IPS DF 19.7 (cell line): Measurements from ENCODE around the gene NANP.
"Not testable (repeated sequence)": the region's sequence is repeated elsewhere in the genome, so short reads cannot be mapped to it uniquely, and the experiment has no call there.

Experiments used
- DNase-seq: peaks from one replicate; pipeline ENCODE4 v3.0.0-alpha.2; 2013; ENCODE audit warnings: low read depth, low spot score

The NANP gene, protein sequence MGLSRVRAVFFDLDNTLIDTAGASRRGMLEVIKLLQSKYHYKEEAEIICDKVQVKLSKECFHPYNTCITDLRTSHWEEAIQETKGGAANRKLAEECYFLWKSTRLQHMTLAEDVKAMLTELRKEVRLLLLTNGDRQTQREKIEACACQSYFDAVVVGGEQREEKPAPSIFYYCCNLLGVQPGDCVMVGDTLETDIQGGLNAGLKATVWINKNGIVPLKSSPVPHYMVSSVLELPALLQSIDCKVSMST

DNA sequence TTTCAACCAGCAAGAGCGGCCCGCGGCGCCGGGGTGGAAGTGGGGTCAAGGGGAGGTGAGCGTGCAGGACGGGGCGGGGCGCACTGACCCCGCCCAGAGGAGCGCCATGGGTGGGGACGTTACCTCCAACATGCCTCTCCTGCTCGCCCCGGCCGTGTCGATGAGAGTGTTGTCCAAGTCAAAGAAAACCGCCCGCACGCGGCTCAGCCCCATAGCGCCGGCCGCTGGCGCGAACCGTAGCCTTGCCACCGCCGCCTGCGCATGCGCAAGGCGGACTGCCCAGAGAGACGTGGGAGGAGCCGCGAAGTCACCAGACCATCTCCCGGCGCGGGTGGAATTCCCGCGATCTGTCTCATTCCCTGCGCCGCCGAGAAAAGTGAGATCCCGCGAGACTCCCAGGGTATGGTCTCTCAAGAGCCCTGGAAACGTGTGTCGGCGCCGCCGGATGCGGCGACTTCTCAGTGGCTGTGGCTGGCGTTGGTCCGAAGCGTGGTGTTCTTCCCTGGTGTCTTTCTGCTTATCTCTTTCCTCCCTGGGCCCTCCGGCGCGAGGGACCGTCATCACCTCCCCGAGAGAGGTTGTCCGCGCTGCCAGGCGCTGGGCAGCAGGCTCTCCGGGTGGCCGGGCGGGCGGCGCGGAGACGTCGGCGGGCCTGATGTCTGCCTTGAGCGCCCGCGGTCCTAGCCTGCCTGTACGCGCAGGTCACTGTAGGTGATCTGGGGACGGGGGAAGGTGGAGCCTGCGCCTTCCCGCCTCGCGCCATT lies at the start of gene NANP:
Gene NANP (minus strand): TSS at position 279 of the 764 bp plus-strand sequence. CDS start 66 bp downstream, at position 213.
- DNase-seq: peak; percentile 83

DNA sequence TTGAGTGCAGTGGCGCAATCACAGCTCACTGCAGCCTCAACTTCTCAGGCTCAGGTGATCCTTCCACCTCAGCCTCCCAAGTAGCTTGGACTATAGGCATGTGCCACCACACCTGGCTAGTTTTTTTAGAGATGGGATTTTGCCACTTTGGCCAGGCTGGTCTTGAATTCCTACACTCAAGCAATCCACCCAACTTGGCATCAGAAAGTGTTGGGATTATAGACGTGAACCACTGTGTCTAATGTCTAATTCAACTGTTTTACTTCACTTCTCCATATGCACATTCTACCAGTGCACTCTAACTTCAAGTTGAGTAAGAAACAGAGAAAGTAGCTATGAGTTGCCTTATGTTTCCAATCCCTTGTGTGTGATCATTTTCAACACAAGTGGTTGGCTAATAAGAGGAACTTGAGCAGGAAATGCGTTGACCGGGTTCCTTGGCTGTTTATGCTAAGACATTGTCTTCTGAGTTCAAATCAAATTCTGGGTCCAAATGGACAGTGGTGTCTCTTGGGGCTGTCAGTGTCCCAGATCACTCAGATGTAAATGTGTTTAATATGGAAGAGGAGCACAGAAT lies 48.9 kb upstream of the NANP start:
- DNase-seq: no peak

DNA sequence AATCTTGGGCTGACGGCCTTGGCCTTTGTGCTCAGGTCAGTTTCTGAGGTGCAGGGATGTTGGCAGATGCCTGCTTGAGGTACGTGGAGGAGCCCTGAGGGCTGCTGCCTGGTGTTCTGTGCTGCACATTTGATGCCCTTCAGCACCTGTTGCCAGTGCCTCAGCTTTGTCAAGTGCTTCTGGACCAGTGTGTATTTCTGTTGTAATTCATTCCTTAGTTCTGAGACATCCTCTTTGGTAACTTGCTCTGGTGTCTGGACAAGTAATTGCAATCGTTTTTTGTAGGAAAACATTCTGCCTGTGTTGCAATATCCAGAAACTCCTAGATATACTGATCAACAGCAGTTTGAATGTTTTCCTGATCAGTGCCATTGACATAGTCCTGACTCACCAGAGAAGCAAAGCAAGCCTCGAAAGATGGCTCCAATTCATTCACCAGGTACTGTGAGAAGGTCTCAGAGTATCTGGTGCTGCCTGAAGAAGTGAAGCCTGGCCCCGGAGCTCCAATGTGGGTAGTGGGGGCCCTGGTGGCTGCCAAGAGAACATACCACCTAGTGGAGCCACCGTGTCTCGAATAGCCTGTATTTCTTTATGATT lies 46.1 kb upstream of the NANP start:
- peak; percentile 5 for DNase-seq

DNA sequence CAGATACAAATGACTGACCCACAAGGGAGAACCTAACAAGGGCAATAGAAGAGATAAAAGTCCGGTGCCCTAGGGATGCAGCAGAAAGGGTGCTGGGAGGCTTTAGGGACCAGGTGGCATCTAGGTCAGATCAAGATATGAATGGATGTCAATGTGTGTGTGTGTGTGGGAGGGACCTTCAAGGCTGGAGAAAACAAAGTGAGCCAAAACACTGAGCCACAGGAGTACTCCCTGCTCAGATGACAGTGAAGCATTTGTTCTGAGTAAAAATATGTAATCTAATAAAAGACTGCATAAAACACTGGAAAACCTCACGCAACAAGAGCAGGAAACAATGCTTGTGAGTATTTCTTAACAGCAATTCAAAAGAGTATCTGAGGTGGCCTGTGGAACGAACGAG lies 44.6 kb upstream of the NANP start:
- no peak for DNase-seq

DNA sequence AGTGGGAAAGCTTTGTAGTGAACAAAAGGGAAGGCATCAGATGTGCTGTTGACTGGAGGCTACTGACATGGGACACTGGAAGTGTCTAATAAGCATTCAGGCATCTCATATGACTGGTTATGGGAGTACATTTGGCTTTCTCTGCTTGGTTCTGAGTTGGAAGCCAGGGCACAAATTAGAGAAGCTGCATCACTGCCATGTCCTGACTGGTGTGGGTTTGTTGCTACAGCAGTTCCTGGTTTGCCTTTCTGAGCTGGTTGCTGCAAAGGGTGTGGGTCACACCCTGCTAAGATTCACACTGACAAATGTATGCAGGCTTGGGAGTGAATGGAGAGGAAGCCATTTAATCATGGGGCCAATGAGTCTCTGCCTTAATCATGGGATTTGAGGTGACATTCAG lies 36.2 kb upstream of the NANP start:
- DNase-seq: no peak

DNA sequence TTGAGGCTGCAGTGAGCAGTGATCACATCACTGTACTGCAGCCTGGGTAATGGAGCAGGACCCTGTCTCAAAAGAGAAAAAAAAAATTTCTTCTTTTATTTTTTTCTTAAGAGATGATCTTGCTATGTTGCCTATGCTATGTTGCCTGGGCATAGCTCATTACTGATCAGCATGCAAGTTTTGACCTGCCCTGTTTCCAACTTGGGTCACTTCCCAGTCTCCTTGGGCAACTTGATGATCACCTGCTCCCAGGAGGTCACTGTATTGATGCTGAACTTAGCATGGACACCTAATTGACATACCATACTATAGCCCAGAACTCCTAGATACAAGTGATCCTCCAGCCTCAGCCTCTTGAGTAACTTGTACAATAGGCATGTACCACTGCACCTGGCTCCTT lies 30.7 kb upstream of the NANP start:
- no peak for DNase-seq

DNA sequence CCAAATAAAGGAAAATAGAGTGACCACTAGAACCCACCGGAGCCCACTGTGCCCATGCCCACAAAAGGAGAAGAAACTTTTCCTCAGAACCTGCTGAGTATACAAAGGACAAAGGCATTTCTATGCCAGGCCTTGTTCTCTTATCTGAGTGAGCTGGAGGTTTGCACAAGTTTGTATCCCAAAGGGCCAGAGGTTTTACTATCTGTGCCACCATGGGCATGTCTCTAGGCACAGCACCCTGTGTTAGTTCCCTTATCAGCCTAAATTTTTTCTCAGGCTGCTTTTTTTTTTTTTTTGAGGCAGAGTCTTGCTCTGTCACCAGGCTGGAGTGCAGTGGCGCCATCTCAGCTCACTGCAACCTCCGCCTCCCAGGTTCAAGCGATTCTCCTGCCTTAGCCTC lies 29.1 kb upstream of the NANP start:
- DNase-seq: not testable (repeated sequence)

DNA sequence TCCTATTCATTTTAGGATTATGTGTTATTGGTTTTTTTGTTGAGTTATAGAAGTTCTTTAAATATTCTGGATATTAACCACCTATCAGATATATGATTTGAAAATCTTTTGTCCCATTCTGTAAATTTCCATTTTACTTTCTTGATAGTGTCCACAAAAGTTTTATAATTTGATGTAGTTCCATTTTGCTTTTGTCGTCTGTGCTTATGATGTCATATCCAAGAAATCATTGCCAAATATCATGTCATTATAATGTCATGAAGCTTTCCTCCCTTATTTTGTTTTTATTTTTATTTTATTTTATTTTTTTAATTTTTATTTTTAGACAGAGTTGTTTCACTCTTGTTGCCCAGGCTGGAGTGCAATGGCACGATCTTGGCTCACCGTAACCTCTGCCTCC lies 21.0 kb upstream of the NANP start:
- DNase-seq: no peak

DNA sequence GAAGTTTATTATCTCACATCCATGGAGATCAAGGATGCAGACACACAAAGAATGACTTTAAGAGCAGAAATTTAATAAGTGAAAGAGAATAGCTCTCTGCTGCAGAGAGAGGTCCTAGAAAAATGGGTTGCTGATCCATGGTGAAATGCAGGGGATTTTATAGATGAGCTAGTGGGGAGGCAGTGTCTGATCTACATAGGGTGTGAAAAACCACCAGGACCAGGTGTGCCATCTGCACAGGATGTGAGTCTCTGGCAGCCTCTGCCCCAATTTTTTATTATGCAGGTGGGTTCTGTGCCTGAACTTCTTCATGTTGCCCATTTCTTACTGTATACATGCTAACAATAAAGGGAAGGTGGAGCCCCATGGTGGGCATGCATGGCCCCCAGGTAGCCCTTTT lies 19.9 kb upstream of the NANP start:
- DNase-seq: no peak

DNA sequence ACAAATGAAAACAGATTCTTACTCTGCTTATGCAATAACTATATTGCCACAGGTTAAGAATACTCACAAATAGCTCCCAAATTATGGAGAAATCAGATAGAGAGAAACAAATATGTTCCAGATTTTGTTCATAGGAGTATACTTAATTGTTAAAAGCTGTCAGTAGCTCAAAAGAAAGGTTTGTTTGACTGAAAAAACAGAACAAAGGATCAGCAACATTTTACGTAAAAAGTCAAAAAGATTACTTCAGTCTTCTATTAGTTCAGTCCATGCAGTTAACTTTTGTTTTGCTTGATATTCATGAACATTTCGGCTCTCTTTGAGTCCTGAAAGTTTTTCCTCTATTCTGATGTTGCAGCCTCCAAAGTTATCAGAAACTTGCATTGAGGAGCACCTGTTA lies 13.4 kb upstream of the NANP start:
- DNase-seq: no peak

DNA sequence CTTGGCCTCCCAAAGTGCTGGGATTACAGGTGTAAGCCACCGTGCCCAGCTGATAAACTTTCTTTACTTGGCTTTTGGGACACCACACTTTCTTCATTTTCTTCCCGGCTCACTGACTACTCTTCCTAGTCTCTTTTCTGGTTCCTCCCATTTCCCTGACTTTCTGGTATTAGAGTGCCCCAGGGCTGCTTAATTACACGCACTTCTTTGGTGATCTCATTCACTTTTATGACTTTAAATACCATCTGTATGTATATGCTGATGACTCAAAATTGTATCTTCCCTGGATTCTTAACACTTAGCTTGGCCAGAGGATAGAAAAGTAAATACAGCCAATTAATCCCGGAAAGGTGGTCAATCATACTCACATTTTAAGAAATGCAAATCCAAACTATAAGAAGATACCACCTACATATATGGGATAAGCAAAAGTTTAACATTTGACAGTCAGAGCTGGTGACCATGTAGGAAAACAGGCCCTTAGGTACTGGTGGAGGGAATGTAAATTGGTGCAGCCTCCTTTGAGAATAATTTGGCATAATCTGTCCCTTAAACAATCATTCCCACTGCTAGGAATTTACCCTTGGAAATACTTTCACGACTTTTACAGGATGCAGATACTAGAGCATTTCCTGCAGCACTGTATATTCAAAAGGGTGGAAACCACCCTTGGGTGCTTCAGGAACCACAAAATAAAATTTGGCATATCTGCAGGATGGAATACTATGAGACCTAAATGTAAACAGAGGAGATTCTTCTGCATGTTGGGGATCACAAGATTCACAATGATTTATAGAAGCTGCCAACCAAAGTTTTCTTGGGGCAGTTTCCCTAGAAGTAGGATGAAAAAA lies 9.4 kb upstream of the NANP start:
- DNase-seq: no peak

DNA sequence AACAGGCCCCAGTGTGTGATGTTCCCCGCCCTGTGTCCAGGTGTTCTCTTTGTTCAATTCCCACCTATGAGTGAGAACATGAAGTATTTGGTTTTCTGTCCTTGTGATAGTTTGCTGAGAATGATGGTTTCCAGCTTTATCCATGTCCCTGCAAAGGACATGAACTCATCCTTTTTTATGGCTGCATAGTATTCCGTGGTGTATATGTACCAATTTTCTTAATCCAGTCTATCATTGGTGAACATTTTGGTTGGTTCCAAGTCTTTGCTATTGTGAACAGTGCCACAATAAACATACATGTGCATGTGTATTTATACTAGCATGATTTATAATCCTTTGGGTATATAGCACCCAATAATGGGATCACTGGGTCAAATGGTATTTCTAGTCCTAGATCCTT lies 6.8 kb upstream of the NANP start:
- not testable (repeated sequence) for DNase-seq

DNA sequence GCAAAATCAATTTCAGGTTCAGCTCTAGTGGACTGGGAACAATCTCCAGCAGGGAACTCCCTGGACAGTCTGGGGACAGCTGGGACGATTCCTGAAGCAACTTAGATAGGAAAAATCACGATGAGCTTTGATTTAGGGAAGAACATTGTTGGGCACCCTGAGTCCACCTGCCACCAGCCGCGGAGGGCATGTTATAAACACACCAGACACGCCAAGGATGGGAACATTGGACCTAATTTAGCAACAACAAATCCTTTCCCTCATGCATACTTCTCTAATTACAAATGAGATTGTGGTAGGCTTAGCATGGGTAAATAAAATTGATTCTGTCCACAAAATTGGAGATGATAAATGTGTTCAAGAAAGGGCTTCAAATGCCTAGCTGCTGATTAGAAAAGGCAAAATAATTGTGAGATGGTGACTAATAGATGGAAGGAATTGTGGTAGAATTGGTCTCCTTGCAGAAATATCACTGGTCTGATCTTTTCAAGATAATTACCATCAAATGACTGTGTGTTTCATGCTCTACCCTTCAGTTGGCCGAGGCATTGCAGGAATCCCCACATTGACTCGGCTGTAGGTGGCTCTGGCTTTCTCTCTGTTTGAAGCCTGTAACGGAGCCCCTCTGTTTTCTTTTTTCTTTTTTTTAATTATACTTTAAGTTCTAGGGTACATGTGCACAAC lies 6.1 kb upstream of the NANP start:
- DNase-seq: no peak

DNA sequence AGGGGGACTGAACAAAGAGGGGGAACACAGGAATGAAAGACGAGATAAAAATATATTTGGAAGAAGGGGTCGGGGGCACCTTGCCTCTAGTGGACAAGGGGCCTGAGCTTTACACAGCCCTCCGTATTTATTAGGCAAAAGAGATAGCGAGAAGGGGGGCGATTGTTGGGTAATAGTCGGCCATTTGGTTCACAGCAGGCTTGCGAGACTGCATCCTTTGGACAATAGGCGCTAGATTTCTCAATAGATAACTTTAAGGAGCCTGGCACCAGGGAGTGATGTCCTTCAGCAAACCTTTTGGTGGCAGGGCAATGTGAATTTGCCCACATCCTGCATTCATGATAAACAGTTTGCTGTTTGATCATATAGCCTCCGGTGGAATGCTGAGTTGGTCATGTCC lies 3.0 kb upstream of the NANP start:
- no peak for DNase-seq

DNA sequence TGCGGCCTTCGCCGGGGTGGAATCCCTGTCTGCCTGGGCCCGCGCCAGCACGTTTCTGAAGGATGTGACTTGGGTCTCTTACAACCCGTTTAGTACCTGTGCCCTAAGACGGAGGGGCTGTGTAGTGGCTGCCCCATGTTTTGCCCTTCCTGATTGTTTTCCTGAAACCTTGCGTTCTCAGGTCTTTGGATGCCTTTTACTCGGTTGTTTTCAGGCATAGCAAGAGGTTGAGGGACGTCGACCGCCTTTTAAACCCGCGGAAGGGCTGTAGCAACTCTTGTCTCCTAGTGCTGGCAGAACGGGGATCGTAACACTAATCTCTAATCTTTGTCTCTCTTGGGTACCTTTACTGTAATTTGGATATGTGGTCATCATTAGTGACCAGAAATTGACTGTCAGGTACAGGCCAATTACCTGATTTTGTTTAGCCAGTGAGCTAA lies 706 bp upstream of the NANP start:
- no peak for DNase-seq

DNA sequence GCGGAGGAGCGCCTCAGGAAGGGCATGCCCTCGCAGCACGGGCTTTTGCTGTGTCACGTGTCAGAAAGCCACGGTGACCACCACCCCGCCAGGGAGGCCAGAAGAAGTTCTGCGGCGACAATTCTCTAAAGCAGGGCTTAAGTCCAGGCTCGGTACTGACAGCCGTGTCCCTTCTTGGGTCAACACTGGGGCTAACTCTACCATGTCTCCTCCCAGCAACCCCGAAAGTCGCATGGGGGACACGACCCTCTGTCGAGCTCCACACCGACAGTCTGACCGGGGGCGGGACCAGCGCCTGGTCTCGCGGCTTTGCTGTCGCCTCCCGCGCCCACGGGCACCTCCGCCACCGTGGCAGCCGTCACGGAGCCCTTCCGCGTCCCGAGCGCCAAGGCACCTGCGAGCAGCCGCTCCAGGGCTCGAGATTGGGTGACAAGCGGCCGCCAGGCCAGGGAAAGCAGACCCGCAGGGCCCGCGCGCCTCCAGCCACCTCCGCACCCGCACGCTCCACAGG lies 534 bp downstream of the NANP start:
- no peak for DNase-seq

DNA sequence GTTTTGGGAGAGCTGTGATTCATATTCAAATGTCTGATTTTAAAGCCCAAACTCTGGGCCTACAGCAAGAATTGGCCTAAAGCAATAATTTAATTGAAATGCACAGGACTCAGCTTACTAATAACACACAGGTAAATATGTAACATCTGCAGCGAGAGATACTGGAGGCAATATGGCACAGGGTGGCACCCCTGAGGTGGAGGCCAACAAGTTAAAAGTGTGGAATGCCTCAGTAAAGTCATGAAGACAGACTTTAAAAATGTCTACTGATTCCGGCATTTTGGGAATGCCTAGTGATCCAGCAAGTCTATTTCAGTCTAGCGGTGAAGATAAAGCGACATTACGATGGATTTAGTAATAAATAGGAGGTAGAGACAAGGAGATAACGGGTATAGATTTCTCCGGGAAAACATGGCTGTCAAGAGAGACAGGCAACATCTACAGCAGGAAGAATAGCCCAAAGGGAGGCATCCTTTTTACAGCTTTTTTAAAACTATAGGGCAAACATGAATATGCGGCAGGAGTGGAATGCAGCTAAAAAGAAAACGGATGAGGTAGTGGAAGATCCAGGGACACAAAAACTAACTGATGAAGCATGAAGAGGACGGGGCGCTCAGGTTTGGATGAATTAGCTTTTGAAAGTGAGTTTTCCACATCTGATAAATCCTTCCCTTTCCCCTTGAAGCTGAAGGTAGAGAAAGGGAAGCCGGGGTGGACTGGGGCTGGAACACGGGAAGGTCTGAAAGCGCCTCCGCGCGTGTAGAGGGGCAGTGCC lies 1.2 kb downstream of the NANP start:
- DNase-seq: no peak

DNA sequence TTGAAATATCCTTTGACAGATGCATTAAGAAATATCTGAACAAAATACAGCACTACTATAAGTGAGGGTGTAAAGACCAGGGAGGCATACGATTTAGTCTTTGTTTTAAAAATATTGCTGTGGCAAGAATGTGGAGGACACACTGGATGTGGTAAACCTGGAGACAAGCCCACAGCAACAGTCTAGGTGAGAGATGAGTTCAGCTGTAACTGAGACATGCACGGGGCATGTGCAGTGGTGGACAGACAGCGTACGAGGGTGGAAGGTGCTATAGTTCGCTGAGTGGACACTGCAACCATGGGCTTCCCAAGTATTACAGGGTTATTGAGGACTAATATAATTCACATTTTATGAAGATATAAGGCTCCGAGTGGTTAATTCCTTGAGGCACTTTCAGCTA lies 1.8 kb downstream of the NANP start:
- DNase-seq: no peak

DNA sequence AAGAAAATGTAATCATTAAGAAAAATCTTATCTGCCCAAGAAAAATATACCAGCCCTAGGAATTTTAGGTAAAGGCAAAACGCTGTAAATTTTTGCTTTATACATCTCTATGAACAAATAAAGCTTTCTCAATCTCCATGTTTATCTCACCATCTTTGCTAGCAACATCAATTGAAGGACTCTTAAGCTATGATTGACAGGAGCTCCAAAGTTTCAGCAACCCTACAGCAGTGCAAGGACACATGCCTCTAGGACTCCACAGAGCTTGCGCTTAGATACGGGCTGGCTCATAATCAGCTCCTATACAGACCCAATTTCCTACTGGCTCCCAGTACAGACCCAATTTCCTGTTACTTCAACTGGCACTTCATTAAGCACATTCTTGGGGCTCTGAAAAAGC lies 4.3 kb downstream of the NANP start:
- DNase-seq: no peak

DNA sequence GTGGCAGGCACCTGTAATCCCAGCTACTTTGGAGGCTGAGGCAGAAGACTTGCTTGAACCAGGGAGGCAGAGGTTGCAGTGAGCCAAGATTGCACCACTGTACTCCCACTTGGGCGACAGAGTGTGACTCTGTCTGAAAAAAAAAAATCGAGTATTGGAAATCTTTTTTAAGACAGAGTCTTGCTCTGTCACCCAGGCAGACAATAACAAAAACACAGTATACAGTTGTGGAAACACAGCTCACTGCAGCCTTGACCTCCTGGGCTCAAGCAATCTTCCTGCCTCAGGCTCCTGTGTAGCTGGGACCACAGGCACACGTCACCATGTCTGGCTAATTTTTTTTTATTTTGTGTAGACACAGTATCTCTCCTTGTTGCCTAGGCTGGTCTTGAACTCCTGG lies 15.0 kb downstream of the NANP start:
- DNase-seq: no peak
